ENCODE results near the gene SLF2. TPM values are rescaled to one million over a fixed set of nuclear protein-coding genes. Genes with fewer than 3 reads are reported as not detected.

The SLF2 gene
- total and polyA plus RNA-seq, 2 of the 13 experiments (the other 11 are each of a cell fraction or from before 2014, with no cell fraction given), result 12.2 to 48.1 TPM

DNA sequence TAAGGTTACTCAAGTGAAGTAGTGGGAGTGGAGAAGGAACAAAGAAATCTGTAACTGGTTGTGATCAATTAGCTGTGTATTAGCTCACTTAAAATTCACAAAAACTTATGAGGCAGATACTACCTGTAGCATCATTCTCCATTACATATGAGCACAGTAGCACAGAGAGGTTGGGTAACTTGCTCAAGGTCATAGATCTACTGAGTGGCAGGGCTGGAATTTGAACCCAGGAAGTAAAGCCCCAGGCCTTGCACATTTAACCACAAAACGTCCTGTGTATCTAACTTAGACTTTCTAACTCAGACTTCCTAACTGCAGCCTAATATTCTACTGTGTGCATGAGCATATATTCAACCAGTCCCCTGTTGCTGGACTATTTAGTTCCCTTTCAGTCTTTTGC, 5.6 kb upstream of the SLF2 start (continued):
- TF ChIP-seq, protein P1, sequence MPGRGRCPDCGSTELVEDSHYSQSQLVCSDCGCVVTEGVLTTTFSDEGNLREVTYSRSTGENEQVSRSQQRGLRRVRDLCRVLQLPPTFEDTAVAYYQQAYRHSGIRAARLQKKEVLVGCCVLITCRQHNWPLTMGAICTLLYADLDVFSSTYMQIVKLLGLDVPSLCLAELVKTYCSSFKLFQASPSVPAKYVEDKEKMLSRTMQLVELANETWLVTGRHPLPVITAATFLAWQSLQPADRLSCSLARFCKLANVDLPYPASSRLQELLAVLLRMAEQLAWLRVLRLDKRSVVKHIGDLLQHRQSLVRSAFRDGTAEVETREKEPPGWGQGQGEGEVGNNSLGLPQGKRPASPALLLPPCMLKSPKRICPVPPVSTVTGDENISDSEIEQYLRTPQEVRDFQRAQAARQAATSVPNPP (CRISPR knock-in tag; IDR thresholded peaks at IDR 0.05), result no peak
- no peak for TF ChIP-seq KLF13 (CRISPR knock-in tag; IDR thresholded peaks at IDR 0.05)
- 0 out of 2 replicates have a peak, but pooled peaks have one; percentile 37 for TF ChIP-seq PITX1 (CRISPR knock-in tag; IDR thresholded peaks at IDR 0.05)
- TF ChIP-seq NR1H2 (CRISPR knock-in tag; IDR thresholded peaks at IDR 0.05; ENCODE audit: borderline replicate concordance, low read depth), result no peak
- no peak for TF ChIP-seq ZNF34 (CRISPR knock-in tag; IDR thresholded peaks at IDR 0.05; ENCODE audit: borderline replicate concordance)
- TF ChIP-seq KAT2B (IDR thresholded peaks at IDR 0.05; ENCODE audit: borderline replicate concordance, low read depth, low read length), result no peak
- TF ChIP-seq, protein P2, sequence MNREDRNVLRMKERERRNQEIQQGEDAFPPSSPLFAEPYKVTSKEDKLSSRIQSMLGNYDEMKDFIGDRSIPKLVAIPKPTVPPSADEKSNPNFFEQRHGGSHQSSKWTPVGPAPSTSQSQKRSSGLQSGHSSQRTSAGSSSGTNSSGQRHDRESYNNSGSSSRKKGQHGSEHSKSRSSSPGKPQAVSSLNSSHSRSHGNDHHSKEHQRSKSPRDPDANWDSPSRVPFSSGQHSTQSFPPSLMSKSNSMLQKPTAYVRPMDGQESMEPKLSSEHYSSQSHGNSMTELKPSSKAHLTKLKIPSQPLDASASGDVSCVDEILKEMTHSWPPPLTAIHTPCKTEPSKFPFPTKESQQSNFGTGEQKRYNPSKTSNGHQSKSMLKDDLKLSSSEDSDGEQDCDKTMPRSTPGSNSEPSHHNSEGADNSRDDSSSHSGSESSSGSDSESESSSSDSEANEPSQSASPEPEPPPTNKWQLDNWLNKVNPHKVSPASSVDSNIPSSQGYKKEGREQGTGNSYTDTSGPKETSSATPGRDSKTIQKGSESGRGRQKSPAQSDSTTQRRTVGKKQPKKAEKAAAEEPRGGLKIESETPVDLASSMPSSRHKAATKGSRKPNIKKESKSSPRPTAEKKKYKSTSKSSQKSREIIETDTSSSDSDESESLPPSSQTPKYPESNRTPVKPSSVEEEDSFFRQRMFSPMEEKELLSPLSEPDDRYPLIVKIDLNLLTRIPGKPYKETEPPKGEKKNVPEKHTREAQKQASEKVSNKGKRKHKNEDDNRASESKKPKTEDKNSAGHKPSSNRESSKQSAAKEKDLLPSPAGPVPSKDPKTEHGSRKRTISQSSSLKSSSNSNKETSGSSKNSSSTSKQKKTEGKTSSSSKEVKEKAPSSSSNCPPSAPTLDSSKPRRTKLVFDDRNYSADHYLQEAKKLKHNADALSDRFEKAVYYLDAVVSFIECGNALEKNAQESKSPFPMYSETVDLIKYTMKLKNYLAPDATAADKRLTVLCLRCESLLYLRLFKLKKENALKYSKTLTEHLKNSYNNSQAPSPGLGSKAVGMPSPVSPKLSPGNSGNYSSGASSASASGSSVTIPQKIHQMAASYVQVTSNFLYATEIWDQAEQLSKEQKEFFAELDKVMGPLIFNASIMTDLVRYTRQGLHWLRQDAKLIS (CRISPR knock-in tag; IDR thresholded peaks at IDR 0.05), result no peak
- TF ChIP-seq ZNF674 (CRISPR knock-in tag; IDR thresholded peaks at IDR 0.05; ENCODE audit: low read depth), result no peak
- TF ChIP-seq, protein P3, sequence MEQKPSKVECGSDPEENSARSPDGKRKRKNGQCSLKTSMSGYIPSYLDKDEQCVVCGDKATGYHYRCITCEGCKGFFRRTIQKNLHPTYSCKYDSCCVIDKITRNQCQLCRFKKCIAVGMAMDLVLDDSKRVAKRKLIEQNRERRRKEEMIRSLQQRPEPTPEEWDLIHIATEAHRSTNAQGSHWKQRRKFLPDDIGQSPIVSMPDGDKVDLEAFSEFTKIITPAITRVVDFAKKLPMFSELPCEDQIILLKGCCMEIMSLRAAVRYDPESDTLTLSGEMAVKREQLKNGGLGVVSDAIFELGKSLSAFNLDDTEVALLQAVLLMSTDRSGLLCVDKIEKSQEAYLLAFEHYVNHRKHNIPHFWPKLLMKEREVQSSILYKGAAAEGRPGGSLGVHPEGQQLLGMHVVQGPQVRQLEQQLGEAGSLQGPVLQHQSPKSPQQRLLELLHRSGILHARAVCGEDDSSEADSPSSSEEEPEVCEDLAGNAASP (CRISPR knock-in tag; IDR thresholded peaks at IDR 0.05; ENCODE audit: borderline replicate concordance), result peak; percentile 50; the same call in 1 of the 2 replicates
- no peak for TF ChIP-seq CREB1 (IDR thresholded peaks at IDR 0.05)
- TF ChIP-seq CREB1 (CRISPR knock-in tag; IDR thresholded peaks at IDR 0.05), result peak; percentile 27; the same call in 1 of the 2 replicates
- TF ChIP-seq HDAC1 (CRISPR knock-in tag; IDR thresholded peaks at IDR 0.05), result peak; percentile 64
- TF ChIP-seq ZNF792 (CRISPR knock-in tag; IDR thresholded peaks at IDR 0.05), result peak; percentile 73; the same call in 1 of the 2 replicates
- TF ChIP-seq ZNF713 (CRISPR knock-in tag; IDR thresholded peaks at IDR 0.05), result no peak
- no peak for TF ChIP-seq ZNF678 (CRISPR knock-in tag; IDR thresholded peaks at IDR 0.05)
- TF ChIP-seq, protein P4, sequence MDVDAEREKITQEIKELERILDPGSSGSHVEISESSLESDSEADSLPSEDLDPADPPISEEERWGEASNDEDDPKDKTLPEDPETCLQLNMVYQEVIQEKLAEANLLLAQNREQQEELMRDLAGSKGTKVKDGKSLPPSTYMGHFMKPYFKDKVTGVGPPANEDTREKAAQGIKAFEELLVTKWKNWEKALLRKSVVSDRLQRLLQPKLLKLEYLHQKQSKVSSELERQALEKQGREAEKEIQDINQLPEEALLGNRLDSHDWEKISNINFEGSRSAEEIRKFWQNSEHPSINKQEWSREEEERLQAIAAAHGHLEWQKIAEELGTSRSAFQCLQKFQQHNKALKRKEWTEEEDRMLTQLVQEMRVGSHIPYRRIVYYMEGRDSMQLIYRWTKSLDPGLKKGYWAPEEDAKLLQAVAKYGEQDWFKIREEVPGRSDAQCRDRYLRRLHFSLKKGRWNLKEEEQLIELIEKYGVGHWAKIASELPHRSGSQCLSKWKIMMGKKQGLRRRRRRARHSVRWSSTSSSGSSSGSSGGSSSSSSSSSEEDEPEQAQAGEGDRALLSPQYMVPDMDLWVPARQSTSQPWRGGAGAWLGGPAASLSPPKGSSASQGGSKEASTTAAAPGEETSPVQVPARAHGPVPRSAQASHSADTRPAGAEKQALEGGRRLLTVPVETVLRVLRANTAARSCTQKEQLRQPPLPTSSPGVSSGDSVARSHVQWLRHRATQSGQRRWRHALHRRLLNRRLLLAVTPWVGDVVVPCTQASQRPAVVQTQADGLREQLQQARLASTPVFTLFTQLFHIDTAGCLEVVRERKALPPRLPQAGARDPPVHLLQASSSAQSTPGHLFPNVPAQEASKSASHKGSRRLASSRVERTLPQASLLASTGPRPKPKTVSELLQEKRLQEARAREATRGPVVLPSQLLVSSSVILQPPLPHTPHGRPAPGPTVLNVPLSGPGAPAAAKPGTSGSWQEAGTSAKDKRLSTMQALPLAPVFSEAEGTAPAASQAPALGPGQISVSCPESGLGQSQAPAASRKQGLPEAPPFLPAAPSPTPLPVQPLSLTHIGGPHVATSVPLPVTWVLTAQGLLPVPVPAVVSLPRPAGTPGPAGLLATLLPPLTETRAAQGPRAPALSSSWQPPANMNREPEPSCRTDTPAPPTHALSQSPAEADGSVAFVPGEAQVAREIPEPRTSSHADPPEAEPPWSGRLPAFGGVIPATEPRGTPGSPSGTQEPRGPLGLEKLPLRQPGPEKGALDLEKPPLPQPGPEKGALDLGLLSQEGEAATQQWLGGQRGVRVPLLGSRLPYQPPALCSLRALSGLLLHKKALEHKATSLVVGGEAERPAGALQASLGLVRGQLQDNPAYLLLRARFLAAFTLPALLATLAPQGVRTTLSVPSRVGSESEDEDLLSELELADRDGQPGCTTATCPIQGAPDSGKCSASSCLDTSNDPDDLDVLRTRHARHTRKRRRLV (CRISPR knock-in tag; IDR thresholded peaks at IDR 0.05), result no peak
- TF ChIP-seq IRF2 (CRISPR knock-in tag; IDR thresholded peaks at IDR 0.05), result peak; percentile 33; the same call in 1 of the 2 replicates
- TF ChIP-seq NR3C1 (CRISPR knock-in tag; IDR thresholded peaks at IDR 0.05), result no peak
- TF ChIP-seq SCMH1 (CRISPR knock-in tag; IDR thresholded peaks at IDR 0.05; ENCODE audit: borderline replicate concordance), result no peak
- TF ChIP-seq ZZZ3 (CRISPR knock-in tag; IDR thresholded peaks at IDR 0.05; ENCODE audit: borderline replicate concordance), result no peak

Measured in HepG2 (cell line).